GM04504 (cell line): ENCODE measurements around the gene GRID1.

ENCODE experiments used
- DNase-seq: peaks from one replicate; pipeline ENCODE4 v3.0.0-alpha.2; 2012; ENCODE audit warnings: low read depth

GRID1 gene

DNA sequence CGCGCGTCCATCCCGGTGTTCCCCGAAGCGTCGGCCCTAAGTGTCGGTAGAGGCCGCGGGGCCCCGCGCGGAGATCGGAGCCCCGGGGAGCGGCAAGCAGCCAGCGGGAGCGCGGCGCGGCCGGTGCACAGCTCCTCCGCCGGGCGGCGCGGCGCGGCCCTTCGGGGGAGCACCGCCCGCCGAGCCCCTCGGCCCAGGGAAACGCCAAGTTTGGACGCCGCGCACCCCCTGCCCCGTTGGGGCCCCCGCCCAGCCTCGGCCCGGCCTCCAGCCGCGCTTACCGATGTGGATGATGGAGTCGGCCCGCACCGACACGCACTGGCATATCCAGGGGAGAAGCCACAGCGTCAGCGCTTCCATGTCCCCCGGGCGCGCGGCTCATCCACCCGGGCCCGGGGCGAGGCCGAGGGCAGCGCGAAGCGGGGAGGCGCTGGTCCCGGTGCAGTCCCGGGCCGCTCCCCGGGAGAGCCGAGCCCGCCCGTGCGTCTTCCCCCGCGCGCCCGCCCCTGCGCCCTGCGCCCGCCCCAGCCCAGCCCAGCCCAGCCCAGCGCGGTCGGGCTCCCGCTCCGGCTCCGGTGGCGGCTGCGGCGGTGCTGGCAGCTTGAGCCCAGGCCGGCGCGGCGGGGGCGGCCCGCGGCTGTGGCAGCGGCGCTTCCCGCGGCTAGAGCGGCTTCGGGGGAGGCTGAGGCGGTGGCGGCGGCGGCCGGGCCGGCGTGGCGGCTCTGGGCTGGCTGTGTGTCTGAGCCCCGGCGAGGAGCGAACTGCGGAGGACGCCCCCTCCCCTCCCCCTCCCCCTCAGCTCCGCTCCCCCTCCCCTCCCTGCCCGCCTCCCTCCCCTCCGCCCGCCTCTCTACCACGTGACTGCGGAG, at the start of gene GRID1:
Gene GRID1 (minus strand): TSS at position 763 of the 869 bp plus-strand sequence.
- DNase-seq, result no peak

- no peak for DNase-seq
These were observed 49.0 kb upstream of the GRID1 start for GRCh38 chr10:86415583-86415982.

GRCh38 chr10:86415116-86415515, 48.5 kb upstream of the GRID1 start:
- no peak for DNase-seq

DNA sequence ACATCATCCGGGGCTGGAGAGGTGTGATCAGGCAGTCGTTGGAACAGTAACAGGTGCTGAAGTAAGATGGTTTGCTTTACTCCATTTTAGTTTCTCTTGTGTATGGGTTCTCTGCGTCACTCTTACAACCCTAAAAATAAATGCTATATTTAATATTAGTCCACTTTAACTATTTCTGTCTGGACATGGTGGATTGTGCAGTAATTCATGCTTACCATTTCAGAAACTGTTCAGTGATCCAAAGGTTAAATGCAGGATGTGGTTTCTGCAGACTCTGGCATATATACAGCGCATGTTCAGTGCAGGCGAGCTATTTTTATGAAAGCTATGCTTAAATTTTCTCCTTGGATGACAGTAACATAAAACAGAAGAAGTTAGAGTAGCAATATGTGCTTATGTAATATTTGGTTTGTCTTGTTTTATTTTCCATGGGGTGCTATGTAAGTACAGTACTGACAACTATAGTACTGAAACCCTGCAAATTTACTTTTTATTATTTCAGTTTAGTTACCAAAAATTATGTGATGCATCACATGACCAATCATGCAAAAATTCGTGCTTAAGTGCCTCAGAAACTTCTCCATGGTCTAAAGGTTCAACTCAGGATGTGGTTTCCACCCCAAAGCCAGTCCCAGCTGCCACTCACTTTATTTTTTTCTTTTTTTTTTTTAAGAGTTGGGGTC, 46.6 kb upstream of the GRID1 start:
- DNase-seq, result no peak

- DNase-seq, result no peak
These were observed 45.4 kb upstream of the GRID1 start for GRCh38 chr10:86411852-86412560.

DNA sequence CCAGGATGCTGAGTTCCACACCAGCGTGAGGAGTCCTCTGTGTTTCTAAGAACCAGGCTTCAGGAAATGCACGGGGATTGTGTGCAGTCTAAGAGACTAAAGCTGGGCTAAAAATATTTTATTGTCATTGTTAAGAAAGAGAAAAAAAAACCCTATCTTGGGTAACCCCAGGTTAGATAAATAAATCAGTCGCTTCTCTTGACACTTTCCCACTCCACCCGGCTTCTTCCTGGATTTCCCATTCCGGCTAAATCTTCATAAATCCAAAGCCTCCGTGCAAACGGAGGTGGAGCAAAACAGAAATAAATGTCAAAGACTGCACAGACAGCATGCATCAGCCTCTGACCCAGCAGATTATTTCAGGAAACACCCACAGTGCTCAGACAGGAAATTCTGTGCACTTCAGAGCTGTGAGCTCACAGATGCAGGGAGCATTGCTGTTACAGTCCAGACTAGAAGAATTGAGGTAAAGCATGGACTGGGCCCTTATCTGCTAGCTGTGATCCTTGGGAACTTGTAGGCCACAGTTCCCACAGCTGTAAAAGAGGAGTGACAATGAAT, 44.8 kb upstream of the GRID1 start:
- DNase-seq, result peak; percentile 81

DNA sequence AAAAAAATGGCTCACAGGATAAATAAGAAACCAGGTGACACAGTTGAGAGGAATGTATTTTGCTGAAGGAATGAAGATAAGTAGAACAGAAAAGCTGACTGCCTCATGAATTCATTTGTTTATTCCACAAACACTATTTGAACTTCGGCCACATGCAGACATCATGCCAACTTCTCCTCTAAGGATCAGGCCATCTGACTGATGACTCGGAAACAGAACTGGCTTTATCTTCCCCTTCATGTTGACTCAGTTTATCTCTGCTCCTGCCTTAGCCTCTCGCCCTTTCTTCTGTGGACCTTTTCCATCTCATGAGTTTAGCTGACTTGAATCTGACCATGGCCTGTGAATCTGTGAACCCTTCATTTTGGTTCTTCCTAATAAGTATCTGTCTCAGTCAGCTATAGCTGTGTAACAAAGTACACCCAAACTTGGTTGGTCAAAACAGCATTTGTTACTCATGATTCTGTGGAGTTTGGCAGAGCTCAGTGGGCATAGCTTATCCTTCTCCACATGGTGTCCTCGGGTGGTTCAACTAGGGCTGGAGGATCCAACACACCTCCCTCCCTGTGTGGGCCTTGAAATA, 44.0 kb upstream of the GRID1 start:
- DNase-seq, result no peak

GRCh38 chr10:86409183-86409582, 42.6 kb upstream of the GRID1 start:
- no peak for DNase-seq

DNA sequence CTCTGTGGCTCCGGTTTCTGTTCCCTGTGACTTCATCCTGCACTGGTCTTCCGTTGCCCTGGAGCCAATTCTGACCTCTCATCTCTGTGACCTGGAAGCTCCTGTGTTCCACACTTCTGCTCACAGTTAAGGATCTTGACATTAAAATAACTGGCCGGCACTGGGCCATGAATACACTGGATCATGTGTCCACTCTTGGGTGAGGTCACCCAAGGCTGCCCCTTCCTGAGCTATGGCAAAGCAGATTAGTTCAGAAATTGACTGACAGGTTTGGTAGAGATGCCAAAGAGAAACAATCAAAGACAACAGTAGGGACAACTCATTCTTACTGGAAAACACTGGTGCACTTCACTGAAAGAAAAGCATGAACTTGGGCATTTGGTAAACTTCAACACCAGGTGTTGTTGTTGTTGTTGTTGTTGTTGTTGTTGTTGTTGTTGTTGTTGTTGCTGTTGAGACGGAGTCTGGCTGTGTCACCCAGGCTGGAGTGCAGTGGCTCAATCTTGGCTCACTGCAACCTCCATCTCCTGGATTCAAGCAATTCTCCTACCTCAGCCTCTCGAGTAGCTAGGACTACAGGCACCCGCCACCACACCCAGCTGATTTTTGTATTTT, 36.7 kb upstream of the GRID1 start:
- DNase-seq, result no peak

- no peak for DNase-seq
These were observed 35.8 kb upstream of the GRID1 start for GRCh38 chr10:86402283-86402941.

- DNase-seq, result no peak
These were observed 35.1 kb upstream of the GRID1 start for GRCh38 chr10:86401588-86402282.

DNA sequence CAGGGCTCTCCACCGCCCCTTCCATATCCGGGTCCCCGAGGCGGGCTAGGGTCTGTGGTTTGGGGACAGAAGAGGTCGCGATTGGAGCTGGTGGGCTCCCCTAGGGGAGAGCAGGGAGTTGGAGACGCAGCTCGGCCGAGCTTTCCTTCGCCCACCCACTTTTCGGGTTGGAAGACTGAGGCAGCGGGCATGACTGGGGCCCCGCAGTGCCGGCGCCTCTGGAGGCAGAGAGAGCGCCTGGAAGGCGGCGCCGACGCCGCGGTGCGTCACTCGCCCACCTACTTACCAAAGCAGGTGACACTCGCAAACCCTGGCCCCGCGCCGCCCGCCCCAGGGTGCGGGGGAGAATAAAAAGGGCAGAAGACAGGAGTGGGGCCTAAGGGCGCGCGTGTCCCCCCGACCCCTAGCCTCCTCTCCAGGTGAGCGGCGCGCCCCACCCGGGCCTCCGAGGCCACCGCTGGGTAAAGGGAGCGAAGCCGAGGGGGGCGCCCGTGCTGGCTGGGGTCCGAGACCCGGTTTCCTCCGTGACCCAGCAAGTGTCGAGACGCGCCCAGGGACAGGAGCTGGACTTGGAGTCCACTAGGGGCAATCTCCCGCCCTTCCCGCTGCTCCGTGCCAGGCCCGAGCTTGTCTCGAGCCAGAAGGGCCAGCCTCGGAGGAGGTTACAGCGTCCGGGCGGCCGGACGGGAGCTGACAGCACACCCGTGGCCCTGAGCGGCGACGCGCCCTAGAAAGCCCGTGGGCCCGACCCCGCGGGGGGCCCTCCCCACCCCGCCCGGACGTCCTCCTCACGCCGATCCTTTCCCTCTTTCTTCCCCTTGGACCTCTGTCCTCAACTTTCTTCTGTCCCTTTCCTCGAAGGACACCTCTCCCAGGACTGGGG, 34.4 kb upstream of the GRID1 start:
- DNase-seq, result no peak

GRCh38 chr10:86399879-86400704, 33.5 kb upstream of the GRID1 start:
- DNase-seq, result peak; percentile 89

DNA sequence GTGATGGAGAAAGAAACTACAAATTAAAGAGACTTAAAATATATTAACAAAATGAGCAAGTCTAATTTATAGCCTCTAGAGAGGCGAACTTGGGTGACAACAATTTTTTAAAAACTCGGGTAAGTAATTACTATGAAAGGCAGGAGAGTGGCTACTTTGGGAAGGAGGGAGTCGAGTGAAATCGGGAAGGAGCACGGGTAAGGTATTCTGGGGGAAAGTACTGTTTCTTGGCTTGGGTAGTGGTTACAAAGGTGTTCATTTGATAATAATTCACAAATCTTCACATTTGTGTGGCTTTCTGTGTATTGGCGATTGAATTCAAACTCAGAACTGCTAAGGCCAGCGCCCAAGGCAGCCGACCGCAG, 32.9 kb upstream of the GRID1 start:
- no peak for DNase-seq

- no peak for DNase-seq
These were observed 30.5 kb upstream of the GRID1 start for GRCh38 chr10:86397120-86397519.

DNA sequence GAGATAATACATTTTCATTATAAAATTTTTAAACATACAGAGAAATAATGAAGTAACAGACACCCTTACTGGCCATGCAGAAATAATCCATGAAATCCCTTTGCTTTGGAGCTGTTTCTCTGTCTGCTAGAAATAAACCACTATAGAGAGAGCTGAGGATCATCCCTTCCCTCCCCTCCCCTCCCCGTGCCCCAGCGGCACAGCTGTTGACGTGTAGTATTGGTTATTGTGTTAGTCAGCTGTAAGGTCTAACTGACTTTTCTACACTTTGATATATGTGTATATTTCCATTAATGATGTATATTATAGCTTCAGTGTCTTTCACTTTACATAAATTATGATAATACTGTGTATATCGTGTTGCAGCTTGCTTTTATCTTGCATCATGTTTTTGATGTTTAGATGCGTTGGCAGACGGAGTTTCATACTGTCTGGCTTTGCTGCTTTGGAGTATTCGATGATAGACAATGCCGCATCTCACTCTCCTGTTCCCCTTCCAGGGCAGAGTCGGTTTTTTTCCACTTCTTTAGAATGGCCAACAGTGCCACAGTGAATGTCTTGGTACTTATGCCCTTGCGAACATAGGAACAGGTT, 27.4 kb upstream of the GRID1 start:
- DNase-seq, result no peak

DNA sequence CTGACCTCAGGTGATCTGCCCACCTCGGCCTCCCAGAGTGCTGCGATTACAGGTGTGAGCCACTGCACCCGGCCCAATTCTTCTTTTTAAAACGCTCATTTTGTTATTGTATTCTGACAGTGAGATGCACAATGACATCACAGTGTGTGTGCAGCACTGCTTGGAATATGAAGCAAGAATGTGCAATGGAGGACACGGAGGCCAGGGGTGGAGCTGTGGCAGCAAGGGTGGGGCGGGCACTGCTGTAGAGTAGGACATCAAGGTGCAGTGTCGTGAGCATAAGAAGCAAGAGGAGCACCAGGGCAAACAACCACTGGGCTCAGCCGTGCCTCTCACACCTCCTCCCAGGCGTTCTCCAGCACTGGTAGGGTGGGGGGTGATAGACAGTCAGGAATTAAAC, 26.8 kb upstream of the GRID1 start:
- DNase-seq, result no peak

DNA sequence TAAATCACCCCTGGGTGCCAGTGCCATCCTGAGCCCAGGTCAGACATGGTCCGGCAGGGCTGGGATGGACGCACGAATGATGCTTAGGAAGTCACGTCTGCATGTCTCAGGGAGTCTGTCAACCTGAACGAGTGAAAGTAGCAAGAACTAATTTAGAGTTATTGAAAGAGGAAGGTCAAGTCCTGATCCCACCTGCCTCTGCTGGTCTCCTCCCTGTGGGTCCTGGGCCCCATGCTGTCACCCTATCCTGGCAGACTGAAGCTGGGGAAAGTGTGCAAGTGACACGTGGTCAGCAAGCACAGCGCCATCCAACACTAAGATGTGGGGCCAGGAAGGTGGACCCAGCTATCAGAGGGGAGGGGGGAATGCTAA, 26.1 kb upstream of the GRID1 start:
- no peak for DNase-seq
